GM19351 (cell line): ENCODE measurements around the gene ZACN.
"Not testable (repeated sequence)": the region's sequence is repeated elsewhere in the genome, so short reads cannot be mapped to it uniquely, and the experiment has no call there.

Experiments used
- ATAC-seq: cut with Tn5 transposase; IDR thresholded peaks from one replicate; pipeline ENCODE4 v1.9.1; 2021; ENCODE audit warnings: mild to moderate bottlenecking, moderate library complexity; ENCODE audit not compliant: unreplicated experiment

Gene ZACN

GRCh38 chr17:76078860-76079534 lies at the start of gene ZACN:
Gene ZACN, plus strand, starts transcription at chr17:76079182. Its CDS starts 83 bp downstream, at chr17:76079265.
- no peak for ATAC-seq

- ATAC-seq, result no peak
Measured at GRCh38 chr17:76032073-76032779, 46.8 kb upstream of the ZACN start.

- no peak for ATAC-seq
Measured at GRCh38 chr17:76032780-76033108, 46.2 kb upstream of the ZACN start.

- ATAC-seq, result no peak
Measured at GRCh38 chr17:76033139-76033538, 45.8 kb upstream of the ZACN start.

GRCh38 chr17:76034428-76035350 lies 44.3 kb upstream of the ZACN start:
- ATAC-seq, result no peak

- no peak for ATAC-seq
Measured at GRCh38 chr17:76036497-76037261, 42.3 kb upstream of the ZACN start.

GRCh38 chr17:76038050-76038449 lies 40.9 kb upstream of the ZACN start:
- ATAC-seq, result no peak

GRCh38 chr17:76039121-76039520 lies 39.9 kb upstream of the ZACN start:
- ATAC-seq, result no peak

GRCh38 chr17:76040376-76040775 lies 38.6 kb upstream of the ZACN start:
- no peak for ATAC-seq

GRCh38 chr17:76042868-76043267 lies 36.1 kb upstream of the ZACN start:
- not testable (repeated sequence) for ATAC-seq

GRCh38 chr17:76044475-76045007 lies 34.4 kb upstream of the ZACN start:
- ATAC-seq, result not testable (repeated sequence)

- no peak for ATAC-seq
Measured at GRCh38 chr17:76046064-76046463, 32.9 kb upstream of the ZACN start.

GRCh38 chr17:76048025-76048605 lies 30.9 kb upstream of the ZACN start:
- ATAC-seq, result no peak

GRCh38 chr17:76048711-76049110 lies 30.3 kb upstream of the ZACN start:
- ATAC-seq, result no peak

- no peak for ATAC-seq
Measured at GRCh38 chr17:76049239-76049638, 29.7 kb upstream of the ZACN start.

- no peak for ATAC-seq
Measured at GRCh38 chr17:76049836-76050537, 29.0 kb upstream of the ZACN start.

GRCh38 chr17:76050538-76051467 lies 28.2 kb upstream of the ZACN start:
- no peak for ATAC-seq

- no peak for ATAC-seq
Measured at GRCh38 chr17:76051561-76051960, 27.4 kb upstream of the ZACN start.
